ENCODE measurements around the gene GPR156. TPM values are rescaled to one million over a fixed set of nuclear protein-coding genes. Genes with fewer than 3 reads are reported as not detected.

GPR156 gene
- total RNA-seq, 2 experiments from 2014 or later: not detected

DNA sequence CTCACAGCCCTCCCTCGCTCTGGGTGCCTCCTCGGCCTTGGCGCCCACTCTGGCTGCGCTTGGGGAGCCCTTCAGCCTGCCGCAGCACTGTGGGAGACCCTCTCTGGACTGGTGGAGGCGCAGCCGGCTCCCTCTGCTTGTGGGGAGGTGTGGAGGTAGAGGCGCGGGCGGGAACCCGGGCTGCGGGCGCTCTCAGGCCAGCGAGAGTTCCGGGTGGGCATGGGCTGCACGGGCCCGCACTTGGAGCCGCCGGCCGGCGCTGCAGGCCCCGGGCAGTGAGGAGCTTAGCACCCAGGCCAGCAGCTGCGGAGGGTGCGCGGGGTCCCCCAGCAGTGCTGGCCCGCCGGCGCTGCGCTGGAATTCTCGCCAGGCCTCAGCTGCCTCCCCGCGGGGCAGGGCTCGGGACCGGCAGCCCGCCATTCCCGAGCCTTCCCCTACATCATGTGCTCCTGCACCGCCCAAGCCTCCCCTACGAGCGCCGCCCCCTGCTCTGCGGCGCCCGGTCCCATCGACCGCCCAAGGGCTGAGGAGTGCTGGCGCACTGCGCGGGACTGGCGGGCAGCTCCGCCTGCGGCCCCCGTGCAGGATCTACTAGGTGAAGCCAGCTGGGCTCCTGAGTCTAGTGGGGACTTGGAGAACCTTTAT, 144.8 kb downstream of the GPR156 start:
- Mint-ChIP-seq H3K4me1 (peaks cover under 1% of the 10 kb centered on the region), H3K4me3 (no peak overlapping the region), H3K36me3 (no peaks in the 10 kb centered on the region), H3K9me3 (ENCODE audit: low read depth) (no peaks in the 10 kb centered on the region), H3K27ac (no peak overlapping the region), H3K27me3 (peaks cover 3% of the 10 kb centered on the region)
- ATAC-seq (no peak), DNase-seq (no peak)
- CTCF ChIA-PET: no interaction called here

DNA sequence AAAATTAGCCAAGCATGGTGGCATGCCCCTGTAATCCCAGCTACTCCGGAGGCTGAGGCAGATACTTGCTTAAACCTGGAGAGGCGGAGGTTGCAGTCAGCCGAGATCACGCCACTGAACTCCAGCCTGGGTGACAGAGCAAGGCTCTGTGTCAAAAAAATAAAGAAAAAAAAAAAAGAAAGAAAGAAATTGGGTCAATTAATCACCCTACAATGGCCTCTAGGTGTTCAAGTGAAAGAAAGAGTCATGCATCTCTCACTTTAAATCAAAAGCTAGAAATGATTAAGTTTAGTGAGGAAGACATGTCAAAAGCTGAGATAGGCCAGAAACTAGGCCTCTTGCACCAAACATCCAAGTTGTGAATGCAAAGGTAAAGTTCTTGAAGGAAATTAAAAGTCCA, 145.9 kb downstream of the GPR156 start:
- H3K27ac Mint-ChIP-seq: no peak overlapping the region
- CTCF ChIA-PET: no interaction called here
- peaks cover 3% of the 10 kb centered on the region for H3K27me3 Mint-ChIP-seq
- no peaks in the 10 kb centered on the region for H3K4me1 Mint-ChIP-seq
- DNase-seq: no peak
- no peak for ATAC-seq
- no peak overlapping the region for H3K4me3 Mint-ChIP-seq
- no peaks in the 10 kb centered on the region for H3K36me3 Mint-ChIP-seq
- H3K9me3 Mint-ChIP-seq (ENCODE audit: low read depth): no peaks in the 10 kb centered on the region

DNA sequence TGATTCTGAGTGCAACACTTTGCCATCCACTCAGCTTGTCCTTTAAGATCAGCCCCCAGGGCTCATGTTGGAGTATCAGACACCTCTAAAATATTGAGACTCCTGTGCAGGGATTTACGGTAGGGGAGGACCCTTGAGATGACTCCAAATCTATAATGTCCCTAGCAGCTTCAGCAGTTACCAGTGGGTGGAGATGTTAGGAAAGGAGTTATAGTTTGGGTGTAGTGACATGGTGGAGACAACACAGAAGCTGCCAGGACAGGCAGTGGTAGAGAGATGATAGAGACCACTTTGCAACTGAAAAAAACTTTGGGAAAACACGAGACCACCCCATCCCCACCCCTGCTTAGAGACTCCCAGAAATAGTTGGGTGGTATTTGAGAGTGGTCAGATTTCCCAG, 147.5 kb downstream of the GPR156 start:
- Mint-ChIP-seq H3K4me3 (no peak overlapping the region), H3K27ac (no peak overlapping the region), H3K4me1 (no peaks in the 10 kb centered on the region), H3K36me3 (no peaks in the 10 kb centered on the region), H3K9me3 (ENCODE audit: low read depth) (no peaks in the 10 kb centered on the region), H3K27me3 (peaks cover 3% of the 10 kb centered on the region)
- CTCF ChIA-PET: no interaction called here
- no peak for ATAC-seq
- DNase-seq: no peak

DNA sequence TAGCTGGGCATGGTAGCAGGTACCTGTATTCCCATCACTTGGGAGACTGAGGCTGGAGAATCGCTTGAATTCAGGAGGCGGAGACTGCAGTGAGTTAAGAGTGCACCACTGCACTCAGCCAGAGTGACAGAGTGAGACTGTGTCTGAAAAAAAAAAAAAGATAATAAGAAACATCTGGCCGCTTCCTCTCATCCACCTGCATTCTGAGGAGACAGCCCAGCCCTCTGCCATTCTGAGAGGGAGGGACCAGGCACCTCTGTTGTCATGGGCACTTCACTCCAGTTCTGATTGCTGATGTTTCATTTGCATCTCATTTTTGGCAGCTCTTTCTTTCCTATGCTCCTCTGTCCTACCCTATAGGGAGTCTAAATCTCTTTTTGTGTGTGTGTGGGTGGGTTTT, 154.4 kb downstream of the GPR156 start:
- no peak for DNase-seq
- no peak for ATAC-seq
- no peaks in the 10 kb centered on the region for H3K36me3 Mint-ChIP-seq
- H3K9me3 Mint-ChIP-seq (ENCODE audit: low read depth): no peaks in the 10 kb centered on the region
- no peaks in the 10 kb centered on the region for H3K4me1 Mint-ChIP-seq
- CTCF ChIA-PET: interaction anchor here (0.7 kb wide), 1 partner anchor 57 kb away, joined by 3 read pairs; no protein-coding TSS in a partner anchor
- H3K4me3 Mint-ChIP-seq: no peak overlapping the region
- H3K27me3 Mint-ChIP-seq: no peaks in the 10 kb centered on the region
- no peak overlapping the region for H3K27ac Mint-ChIP-seq

DNA sequence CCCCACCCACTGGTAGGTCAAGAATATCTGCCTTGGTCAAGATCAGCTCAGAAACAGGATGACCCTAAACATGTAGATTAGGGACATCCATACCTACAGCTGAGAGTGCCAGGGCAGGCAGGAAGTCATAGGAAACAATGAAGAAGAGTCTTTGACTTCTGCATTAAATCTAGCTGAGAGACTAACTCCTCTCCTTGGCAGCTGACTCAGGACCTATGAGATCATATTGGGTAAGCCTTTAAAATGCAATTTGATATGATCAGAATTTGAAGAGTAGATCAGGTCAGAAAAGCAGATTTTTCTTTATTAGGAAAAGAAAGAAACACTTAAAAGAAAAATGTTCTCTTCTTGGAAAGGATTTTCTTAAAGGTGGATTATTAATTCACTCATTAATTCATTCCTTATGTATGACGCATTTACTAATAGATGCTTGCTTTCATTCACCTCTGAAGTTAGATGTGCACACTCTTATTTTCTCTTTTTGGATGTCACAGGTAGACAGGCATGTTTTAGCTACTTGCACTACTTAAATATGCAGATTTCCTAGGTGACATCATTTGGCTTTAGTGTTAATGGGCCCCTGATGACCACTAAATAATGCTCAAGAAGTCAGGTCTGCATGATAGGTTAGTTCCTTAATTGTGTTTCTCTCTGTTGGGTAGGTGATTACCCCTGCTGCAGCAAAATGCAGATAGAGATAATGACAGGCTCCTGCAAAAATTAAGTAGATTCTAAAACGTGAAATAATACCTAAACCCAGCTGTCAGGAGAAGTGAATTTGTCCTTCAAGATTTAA, 155.1 kb downstream of the GPR156 start:
- no peak for ATAC-seq
- no peaks in the 10 kb centered on the region for H3K4me1 Mint-ChIP-seq

DNA sequence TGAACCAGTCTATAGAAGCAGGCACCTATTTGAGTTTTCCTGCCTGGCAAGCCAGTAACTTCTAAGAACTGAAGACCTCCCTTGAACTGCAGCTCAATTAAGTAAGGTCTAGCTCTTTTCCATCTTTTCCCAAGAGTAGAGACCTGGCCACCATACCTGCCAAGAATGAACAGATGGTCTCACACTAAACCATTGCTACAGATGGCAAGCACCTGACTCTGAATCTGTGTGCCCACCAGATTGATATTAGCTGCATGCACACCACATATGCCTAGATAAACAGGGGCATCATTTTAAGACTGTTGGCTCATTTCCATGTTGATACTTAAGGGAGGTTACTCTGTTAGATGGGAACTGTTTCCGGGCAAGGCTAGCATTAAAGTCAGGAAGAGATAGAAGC, 156.0 kb downstream of the GPR156 start:
- H3K4me3 Mint-ChIP-seq: no peak overlapping the region
- CTCF ChIA-PET: no interaction called here
- no peaks in the 10 kb centered on the region for H3K4me1 Mint-ChIP-seq
- DNase-seq (no peak), ATAC-seq (no peak)
- H3K36me3 Mint-ChIP-seq: no peaks in the 10 kb centered on the region
- no peaks in the 10 kb centered on the region for H3K27me3 Mint-ChIP-seq
- H3K9me3 Mint-ChIP-seq (ENCODE audit: low read depth): no peaks in the 10 kb centered on the region
- H3K27ac Mint-ChIP-seq: no peak overlapping the region

More for the DNA sequence above, 155.1 kb downstream of the GPR156 start:
- Mint-ChIP-seq H3K27me3 (no peaks in the 10 kb centered on the region), H3K9me3 (ENCODE audit: low read depth) (no peaks in the 10 kb centered on the region), H3K36me3 (no peaks in the 10 kb centered on the region), H3K27ac (no peak overlapping the region), H3K4me3 (no peak overlapping the region)
- CTCF ChIA-PET: no interaction called here
- DNase-seq: no peak

DNA sequence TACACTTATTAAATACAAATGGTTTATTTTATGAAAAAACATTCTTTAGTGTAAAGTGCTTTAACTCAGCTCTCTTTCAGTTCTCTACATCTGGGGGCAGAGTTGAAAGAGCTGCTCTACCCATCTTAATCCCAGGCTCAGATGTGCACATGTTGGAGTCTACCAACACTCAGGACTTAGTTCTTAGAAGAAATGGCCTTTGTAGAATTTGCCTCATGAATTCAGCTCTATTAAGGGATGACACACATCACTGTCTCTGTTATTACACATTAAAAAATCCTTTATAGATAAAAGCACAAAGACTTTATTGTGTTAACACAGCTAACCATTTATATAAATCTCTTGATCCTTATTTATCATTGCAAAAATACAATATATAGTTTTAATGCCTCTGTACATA, 159.0 kb downstream of the GPR156 start:
- Mint-ChIP-seq H3K36me3 (peaks cover 1% of the 10 kb centered on the region), H3K4me3 (no peak overlapping the region), H3K27me3 (peaks cover 5% of the 10 kb centered on the region), H3K4me1 (no peaks in the 10 kb centered on the region), H3K27ac (no peak overlapping the region), H3K9me3 (ENCODE audit: low read depth) (no peaks in the 10 kb centered on the region)
- no peak for DNase-seq
- ATAC-seq: no peak
- CTCF ChIA-PET: interaction anchor here (1.3 to 2.0 kb wide), 3 partner anchors 15 to 105 kb away, joined by 3 to 4 read pairs (median 3); no protein-coding TSS in a partner anchor

DNA sequence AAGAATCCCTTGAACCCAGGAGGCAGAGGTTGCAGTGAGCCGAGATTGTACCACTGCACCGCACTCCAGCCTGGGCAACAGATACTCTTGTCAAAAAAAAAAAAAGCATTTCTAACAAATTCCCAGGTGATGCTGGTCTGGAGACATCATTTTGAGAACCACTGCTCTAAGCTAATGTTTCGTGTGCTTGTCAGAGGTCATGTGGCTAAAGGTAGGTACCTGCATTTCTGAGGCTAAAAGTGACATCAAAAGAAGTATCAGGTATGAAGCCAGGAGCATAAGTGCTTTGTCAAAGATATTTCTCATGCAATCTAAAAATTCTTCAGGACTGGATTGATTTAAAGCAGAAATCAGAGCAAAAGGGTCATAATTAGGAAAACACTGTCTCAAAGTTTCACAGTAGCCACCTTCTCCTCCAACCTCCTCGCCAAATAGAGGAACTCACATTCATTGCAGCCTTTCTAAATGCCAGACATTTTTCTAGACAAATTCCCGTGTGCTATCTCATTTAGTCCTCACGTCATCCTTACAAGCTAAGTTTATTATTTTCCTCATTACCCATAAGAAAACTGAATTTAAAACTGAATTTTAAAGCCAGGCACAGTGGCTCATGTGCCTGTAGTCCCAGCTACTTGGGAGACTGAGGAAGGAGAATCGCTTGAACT, 165.0 kb downstream of the GPR156 start:
- ATAC-seq (no peak), DNase-seq (no peak)
- Mint-ChIP-seq H3K27ac (no peak overlapping the region), H3K9me3 (ENCODE audit: low read depth) (peaks cover 4% of the 10 kb centered on the region), H3K4me3 (no peak overlapping the region), H3K4me1 (no peaks in the 10 kb centered on the region), H3K36me3 (peaks cover 3% of the 10 kb centered on the region), H3K27me3 (peaks cover 8% of the 10 kb centered on the region)
- CTCF ChIA-PET: no interaction called here

Other genes with a start within 250 kb of the GPR156 start
- 10 to 100 TPM; 35.1 to 35.9 TPM for gene GSK3B, start 190.8 kb downstream of the GPR156 start, total RNA-seq
- 10 to 100 TPM; 21.2 to 21.4 TPM for gene LRRC58, start 64.1 kb upstream of the GPR156 start, total RNA-seq
- gene FSTL1, start 165.8 kb upstream of the GPR156 start, total RNA-seq: 1 to 10 TPM in 1 of 2 experiments, under 1 TPM in 1; 0.16 to 1.3 TPM

Measured in activated CD8-positive, alpha-beta memory T cell treated with anti-CD3 and anti-CD28 coated beads, Interleukin-2, amount 10 ng/mL, durations not matched to agents 7 days and 5 days (primary cell).